Occipital lobe (tissue), 2 donors: ENCODE data around the gene MARK1. TPM values are rescaled to one million over a fixed set of nuclear protein-coding genes. Genes with fewer than 3 reads are reported as not detected.
A peak's percentile ranks its signal among the peaks of the same experiment; 100 is the strongest.

Experiments
- DNase-seq: peaks from one replicate; lab custom pipeline; 2025; lab: John Stamatoyannopoulos, UW
- total RNA-seq: library from RNA; depleted of rRNA; stranded (reverse); fragments of >200 nt; gene quantifications from one replicate; pipeline ENCODE4 v1.2.3, GENCODE V29; 2014

MARK1 gene
- total RNA-seq, 1 donor from 2014 or later, result 77.7 TPM

DNA sequence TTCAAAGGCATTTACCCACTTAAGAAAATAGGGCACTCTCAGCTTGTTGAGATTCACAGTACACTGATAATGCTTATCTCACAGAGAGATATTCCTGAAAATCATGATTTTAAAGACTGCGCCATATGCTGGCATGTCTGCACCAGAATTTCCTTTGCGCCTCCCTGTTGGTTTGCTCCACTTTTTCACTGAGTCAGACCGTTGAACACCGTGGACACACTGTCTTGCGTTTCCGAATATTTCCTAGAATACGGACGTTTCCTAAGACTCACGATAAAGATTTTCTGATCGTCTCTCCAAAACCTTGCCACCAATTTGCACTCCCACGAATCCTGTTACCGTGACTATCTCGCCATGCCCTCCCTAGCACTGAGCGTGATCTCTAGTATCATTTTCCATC is 161.7 kb downstream of the MARK1 start:
- no peak for DNase-seq

DNA sequence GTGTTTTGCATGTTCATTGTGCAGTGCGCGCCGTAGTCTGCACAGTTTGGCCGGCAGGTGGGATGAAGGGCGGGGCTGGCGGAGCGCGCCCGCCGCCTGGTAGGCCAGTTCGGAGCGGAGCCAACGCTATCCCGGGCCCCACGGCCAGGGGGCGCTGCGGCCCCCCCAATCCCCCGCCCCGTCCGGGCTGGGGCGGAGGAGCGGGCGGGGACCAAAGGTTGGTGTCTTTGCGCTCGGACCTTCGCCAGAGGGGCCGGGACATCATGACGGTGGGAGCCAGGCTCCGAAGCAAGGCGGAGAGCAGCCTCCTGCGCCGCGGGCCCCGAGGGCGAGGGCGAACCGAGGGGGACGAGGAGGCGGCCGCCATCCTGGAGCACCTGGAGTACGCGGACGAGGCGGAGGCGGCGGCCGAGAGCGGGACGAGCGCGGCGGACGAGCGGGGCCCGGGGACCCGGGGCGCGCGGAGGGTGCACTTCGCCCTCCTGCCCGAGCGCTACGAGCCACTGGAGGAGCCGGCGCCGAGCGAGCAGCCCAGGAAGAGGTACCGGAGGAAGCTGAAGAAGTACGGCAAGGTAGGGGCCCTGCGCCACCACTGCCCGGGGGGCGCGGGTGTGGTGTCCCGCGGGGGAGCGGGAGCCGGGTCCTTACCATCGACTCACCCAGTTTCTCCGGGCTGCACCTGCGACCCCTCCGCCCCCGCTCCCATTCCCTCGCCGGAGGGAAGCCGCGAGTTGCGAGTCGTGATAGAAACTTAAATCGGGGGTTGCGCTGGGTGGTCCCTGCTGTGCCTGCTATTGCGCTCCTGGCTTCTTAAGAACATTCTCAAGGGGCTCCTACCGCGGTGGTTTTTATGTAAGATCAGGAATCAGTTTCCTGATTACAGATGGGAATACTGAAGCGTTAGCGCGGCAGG is 162.5 kb downstream of the MARK1 start, which contains the start of gene C1orf115:
Gene C1orf115, plus strand, starts transcription at position 224 of the 913 bp plus-strand sequence. Its CDS starts 40 bp downstream, at position 264.
- DNase-seq, result peak; percentile 49

DNA sequence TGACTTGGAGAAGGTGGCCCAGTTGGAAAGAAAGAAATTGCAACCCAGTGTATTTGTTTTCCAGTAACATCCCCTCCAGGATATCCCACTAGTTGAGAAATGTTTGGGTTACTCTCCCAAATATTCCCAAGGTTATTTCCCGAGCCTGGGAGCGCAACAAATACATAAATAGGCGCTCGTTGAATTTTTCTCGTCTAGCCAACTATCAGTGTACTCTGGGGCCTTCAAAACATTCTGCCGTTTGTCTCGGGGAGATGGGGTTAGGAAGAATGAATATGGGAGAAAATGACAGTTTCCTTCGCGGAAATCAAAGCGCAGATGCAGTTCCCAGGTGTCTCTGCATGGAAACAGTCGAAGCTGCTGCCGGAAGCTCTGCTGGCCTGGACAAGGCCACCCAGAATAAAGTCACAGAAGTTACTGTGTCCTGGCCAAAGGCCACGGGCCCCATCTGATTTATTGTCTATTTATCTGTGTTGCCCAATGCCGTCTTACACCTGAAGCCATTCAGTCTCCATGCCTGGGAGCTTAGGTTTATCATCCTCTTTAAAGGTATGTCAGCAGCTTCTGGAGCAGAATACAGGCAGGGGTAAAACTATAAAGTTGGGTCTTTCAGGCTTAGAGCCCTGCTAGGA is 163.2 kb downstream of the MARK1 start:
- no peak for DNase-seq

DNA sequence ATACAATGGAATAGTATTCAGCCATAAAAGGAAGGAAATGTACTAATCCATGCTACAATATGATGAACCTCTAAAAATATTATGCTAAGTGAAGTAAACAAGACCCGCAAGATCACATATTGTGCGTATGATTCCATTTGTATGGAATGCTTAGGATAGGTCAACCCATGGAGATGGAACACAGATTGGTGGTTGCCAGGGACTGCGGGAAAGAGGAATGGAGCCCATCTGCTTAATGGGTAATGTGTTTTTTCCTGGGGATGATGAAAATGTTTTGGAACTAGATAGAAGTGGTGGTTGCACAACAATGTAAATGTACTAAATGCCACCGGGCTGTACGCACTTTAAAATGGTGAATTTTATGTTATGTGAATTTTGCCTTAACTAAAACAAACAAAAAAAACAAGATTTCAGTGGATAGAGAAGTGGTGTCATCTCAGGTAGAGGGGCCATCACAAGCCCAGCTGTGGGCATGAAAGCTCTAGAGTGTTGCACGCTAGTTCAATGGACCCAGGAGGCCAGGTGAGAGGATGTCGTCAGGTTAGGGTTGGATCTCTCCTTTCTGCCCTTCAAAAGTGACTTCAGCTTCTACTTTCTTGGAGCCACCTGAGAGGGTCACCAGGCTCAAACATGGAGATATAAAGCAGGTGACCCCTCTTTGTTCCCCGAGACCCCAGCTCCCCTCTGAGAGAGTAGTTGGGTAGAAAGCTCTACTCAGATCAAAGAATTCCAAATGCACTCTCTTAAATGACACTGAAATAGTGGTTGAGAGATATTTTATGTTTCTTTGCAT is 164.7 kb downstream of the MARK1 start:
- DNase-seq, result no peak

DNA sequence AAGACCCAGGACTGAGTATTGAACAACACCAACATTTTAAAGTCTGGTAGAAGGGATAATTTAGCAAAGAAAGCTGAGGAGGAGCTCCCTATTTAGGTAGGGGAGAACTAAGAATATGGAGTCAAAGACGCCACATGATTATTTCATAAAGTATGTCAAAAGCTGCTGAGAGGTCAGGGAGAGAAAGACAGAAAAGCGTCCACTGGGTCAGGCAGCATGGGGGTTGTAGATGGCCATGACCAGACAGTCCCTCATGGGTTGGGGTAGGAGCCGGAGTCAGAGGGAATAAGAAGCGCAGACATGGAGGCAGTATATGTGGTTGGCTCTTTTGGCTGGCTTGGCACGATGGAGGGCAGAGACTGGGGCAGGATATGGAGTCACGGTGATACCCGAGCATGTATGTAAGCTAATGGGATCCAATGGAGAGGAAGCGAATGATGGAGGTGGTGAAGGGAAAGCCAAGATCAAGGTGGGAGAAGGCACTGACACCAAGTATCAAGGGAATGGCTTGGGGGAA is 167.0 kb downstream of the MARK1 start:
- DNase-seq, result no peak

DNA sequence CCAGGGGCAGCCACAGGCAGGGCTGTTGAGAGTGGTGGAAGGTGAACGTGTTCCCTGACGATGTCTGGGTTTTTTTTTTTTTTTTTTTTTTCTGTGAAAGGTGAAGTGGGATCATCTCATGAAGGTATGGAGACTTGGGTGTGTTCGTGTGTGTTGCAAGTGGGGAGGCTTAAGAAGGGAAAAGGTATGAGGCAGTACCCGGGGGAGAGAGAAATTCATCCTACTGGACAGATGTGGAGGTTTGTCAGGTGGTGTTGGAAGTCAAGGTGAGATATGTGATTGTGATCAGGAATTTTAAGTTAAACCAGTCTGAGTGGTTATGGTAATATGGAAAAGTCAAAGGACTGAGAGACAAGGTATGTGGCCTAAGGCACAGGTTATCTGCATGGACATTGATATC is 167.5 kb downstream of the MARK1 start:
- no peak for DNase-seq

DNA sequence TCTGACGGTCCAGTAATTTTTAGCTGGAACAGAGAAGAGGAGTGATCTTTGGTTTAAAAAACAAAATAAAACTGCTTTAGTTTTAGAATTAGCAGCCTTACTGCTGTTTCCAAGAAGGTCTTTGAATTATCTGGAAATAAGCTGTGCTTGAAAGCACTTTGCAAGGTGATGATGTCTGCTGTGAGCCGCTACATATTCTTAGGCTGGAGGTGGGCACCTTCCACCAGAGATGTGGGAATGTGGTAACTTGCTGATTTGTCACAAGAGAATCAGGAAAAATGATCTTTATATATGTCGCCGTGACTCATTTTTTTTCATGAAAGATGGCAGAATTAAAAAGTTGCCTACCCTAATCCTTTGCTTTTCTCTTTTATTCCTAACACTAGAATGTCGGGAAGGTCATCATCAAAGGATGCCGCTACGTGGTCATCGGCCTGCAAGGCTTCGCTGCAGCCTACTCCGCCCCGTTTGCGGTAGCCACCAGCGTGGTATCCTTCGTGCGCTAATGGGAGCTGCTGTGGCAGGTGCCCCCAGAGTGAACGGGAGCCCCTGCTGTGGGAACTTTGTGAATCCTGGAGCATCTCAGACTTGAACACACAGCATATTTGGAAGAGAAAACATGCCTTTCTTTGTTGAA is 168.4 kb downstream of the MARK1 start:
- no peak for DNase-seq

DNA sequence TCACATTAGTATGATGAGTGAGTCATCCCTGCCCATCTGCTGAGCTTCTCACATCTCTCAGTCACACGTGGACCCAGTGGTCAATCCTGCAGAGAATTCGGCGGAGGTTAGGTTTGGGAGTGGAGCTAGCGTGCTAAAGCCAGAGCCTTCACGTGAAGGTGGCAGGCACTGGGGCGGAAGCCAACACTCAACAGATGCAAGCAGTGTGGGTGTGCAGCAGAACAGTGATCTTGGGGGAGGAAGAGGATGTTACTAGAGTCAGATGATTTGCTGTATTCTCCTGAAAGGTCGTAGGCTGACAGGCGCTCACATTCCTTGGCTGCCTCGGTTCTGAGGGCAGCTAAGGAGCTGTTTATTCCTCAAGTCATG is 168.9 kb downstream of the MARK1 start:
- DNase-seq, result peak; percentile 50

DNA sequence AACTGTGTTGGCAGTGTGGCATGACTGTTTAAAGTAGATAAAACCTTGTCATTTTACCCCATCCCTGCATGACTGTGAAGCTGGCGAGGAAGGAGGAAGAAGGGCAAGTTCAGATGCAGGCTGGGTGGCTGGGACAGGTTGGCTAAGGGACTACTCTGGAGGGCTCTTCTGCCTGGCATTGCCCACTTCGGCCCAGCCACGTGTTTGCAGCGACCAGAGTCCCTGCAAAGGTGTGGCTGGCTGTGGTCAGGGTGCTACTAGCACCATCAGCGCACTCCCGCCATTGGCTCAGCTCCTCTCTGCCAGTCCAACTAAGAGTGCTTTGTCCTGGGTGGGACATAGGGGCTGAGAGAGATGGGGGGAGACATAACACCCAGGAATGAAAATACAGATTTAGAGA is 169.4 kb downstream of the MARK1 start:
- DNase-seq, result no peak

DNA sequence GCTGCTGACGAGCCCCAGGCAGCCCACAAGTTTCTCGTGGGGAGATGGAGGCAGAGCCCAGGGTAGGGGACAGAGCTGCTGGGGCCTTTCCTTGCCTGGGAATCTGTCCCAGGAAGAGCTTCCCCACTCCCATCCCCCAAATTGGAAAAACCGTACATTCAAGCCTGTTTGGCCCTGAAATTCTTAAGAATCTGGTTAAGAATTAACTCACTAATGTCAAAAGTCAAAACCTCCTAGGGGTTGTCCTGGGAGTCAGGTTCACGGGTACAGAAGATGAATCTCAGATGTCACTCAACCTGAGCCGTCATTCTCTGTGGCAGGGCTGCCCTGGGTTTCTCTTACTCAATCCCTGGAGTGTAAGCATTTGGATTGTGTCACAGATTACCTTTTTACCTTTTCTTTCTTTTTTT is 170.7 kb downstream of the MARK1 start:
- no peak for DNase-seq

DNA sequence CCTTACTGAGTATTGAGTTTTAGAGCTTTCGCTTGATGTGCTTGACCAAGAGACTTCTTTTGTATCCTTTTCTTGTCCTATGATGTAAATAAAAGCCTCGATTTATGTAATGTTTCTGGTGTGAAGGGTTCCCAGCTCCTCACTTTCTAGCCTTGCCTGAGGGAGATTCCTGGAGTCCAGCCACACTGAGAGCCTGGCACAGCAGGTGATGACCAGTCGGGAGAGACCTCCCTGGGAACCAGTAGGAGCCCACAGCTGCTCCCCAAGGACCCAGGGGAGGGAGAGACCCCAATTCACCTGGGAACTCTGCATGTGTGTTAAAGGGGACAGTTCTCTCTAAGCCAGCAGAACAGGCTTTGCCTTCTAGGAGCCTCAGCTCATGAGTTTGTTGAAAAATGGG is 171.1 kb downstream of the MARK1 start:
- no peak for DNase-seq

DNA sequence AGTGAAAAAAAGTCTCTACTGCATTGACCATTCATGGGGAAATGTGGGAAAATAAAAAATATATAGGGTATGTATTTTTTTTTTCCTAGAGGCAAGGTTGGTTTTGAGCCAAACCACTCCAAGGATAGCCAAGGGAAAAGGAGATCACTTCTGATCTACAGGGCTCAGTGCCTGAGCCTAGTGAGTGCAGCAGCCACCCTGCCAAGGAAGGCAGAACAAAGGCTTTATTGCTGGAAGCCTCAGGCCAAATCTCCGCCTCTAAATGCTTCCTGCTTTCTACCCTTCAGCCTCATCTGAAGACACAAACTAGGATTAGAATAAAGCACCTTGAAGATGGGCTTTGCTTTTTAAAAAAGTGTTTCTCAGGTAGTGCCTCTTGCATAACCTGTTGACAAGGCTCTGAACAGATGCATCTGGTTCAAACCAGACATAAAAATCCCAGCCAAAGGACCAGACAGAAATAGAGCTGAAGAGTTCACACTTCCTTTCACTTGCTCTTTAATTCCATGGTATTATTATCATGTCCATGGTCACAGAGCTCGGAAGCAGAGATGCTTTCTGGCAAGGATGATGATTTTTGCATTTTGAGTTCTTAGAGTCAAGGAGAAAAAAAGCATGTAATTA is 172.7 kb downstream of the MARK1 start:
- DNase-seq, result no peak

DNA sequence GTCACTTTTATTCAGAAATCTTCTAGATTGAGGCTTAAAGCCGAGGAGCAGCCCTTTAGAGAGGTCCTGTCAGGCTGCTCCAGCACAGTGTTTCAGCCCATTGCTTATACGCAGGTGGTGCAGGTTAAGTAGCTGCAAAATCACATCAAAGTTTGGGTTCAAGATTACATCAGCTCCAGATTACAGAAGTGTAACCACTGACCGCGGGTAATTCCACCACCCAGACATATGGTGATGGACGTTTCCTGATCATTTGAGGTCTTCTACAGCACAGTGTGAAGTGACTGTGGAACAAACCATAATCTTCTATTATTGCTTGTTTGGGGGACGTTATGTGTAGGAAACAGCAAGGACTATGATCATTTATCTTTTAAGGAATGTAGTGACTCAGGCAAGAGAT is 174.0 kb downstream of the MARK1 start:
- no peak for DNase-seq

DNA sequence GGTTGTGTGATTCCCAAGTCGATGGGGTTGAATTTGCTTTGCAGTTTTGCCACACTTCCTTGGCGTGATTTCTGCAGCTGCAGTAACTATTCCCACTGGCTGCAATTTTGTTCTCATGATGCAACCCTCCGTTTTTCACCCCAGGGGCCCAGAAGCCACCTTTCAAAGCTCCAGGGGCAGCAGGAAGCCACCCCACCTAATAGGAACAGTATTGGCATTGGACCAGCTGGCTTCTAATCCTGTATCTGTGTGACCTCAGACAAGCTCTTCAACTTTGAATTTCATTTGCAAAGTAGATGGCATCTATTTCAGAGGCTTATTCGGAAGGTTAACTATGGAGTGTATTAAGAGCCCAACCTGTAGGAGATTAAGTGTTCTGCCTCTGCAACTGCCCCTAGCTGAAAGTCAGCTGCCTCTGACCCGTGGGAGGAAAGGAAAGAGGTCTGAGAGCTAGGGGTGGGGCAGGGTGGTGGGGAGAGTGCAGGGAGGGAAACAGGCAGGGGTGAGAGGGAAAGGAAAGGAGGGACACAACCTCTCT is 174.9 kb downstream of the MARK1 start:
- DNase-seq, result no peak

DNA sequence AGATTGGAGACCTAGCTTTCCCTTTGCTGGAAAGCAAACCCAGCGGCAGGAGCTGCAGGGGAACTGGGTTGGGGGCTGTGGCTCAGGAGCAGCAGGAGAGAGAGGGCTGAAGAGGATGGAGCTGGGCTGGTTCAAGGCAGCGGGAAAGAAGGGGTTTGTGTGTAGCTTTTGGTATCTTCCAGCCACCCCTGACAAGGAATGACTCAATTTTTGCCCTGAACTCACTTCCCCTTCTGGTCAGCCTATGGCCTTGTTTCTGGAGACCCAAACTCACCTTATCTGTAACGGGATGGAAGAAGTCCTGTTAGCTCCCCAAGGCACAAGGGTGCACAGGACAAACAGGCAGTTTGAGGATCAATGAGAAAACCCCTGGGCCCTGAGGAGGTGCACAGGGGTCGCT is 175.4 kb downstream of the MARK1 start:
- no peak for DNase-seq

DNA sequence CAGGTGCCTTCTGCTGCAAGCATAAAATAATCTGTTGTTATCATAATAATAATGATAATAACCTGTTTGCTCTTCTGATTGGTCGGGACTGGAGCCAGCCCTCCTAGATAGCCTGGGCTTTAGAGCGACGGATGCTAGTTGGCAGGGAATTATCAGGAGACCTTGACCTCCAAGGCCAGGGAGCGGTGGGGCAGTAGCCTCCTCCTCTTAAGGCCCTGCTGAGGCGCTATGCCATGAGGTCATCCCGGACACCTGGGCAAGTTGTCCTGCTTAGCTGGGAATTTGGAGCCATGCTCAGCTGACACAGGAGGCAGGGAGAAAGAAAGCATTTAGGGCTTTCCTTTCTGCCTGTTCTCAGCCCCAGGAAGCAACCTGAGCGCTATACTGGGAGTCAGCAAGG is 177.8 kb downstream of the MARK1 start:
- DNase-seq, result no peak

DNA sequence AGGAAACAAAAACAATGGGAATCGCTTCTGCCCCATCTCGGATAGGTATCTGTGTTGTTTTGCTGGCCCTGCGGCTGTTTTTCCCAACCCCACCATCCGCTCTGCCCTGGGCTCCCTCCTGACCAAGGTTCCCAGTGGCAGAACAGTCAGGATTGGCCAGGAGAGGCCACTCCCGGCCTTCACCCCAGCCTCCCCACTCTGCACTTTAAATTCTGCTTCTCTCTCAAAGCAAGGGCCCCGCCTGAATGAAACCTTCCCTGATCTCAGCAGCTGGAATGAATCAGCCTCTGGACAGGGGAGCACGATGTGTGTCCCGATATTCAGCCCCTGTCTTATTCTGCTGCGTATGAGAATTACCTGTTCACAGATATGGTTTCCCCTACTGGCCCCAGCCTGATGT is 178.5 kb downstream of the MARK1 start:
- DNase-seq, result no peak

DNA sequence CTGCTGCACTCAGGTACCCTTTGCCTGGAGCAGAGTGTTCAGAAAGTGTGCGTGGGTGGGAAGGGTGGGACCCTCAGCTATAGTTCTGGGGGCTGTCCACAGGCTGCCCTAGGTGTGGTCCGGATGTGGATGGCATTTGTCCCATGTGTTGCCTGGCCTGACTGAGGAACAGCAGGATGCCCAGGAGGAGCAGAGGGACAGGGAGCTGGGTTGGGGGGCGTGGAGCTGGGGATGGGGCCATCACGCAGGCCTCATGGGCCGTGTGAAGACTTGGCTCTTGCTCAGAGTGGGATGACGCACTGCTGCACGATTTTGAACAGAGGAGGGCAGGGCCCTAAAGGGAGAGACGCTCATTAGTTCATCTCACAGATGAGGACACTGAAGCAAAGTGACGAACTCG is 179.2 kb downstream of the MARK1 start:
- no peak for DNase-seq

DNA sequence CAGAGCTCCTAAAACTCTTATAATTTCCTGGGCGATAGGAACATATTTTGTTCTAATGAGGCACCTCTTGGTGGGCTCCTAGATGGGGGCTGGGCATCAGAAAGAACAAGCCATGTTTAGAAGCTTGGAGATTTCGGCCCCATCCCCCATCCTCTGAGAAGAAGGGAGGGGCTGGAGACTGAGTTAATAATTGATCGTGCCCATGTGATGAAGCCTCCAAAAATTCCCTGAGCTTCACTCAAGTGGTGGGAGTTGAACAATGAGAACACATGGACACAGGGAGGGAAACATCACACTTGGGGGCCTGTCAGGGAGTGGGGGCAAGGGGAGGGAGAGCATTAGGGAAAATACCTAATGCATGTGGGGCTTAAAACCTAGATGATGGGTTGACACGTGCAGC is 180.3 kb downstream of the MARK1 start:
- DNase-seq, result no peak

DNA sequence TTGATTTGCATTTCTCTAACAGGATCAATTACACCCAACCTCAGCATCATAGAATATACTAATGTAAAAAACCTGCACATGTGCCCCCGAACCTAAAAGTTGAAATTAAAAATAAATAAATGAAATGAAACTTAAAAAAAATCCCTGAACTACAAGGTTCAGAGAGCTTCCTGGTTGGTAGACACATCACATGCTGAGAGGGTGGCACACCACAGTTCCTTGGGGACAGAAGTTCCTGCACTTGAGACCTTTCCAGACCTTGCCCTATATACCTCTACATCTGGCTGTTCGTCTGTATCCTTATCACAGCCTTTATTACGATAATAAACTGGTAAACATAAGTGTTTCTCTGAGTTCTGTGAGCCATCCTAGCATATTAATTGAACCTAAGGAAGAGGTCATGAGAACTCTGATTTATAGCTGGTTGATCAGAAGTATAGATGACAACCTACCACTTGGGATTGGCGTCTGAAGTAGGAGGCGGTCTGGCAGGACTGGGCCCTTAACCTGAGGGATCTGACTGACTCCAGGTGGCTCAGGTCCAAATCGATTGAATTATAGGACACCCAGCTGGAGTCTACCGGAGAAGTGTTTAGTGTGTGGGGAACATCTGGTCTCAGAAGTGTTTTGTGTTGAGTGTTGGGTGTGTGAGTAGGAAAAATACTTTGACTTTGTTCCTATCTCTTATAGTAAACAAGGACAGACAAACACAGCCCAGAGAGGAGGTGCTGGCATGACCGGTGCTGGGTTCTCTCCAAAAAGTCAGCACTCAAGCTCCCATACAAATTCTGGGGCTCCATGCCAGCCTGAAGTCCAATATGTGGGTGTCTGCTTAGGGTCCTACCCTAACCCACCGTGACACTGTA is 181.2 kb downstream of the MARK1 start:
- no peak for DNase-seq
